ENCODE results near the gene PRMT7. TPM values are rescaled to one million over a fixed set of nuclear protein-coding genes. Genes with fewer than 3 reads are reported as not detected.

PRMT7 gene
- total RNA-seq, 1 experiment from 2014 or later: 49.4 TPM

DNA sequence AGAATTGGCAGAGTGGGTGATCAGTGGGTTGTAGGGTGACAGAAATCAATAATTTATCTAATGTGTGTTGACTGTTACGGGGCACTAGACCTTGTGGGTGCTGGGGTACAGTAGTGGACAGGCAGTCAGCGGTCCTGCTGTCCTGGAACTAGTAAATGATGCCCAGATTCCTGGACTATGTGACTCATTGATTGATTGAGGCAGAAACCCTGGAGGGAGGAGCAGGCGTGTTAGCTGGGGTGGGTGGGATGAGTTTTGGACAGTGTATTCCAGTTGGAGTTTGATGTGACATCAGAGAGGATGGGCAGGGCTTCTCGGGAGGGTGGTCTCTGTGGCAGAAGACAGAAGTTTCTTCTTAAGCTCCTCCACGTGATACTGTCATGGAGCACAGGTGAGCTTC, 24.4 kb downstream of the PRMT7 start:
- Mint-ChIP-seq H3K4me1 (ENCODE audit: low read depth, unreplicated experiment) (no peaks in the 10 kb centered on the region), H3K9me3 (ENCODE audit: low read depth, unreplicated experiment) (no peaks in the 10 kb centered on the region), H3K4me3 (ENCODE audit: low read depth, unreplicated experiment) (no peak overlapping the region), H3K27ac (ENCODE audit: unreplicated experiment) (no peak overlapping the region), H3K36me3 (ENCODE audit: insufficient read depth, unreplicated experiment) (peaks cover 21% of the 10 kb centered on the region), H3K27me3 (ENCODE audit: unreplicated experiment) (no peaks in the 10 kb centered on the region)
- TF ChIP-seq, protein P1, sequence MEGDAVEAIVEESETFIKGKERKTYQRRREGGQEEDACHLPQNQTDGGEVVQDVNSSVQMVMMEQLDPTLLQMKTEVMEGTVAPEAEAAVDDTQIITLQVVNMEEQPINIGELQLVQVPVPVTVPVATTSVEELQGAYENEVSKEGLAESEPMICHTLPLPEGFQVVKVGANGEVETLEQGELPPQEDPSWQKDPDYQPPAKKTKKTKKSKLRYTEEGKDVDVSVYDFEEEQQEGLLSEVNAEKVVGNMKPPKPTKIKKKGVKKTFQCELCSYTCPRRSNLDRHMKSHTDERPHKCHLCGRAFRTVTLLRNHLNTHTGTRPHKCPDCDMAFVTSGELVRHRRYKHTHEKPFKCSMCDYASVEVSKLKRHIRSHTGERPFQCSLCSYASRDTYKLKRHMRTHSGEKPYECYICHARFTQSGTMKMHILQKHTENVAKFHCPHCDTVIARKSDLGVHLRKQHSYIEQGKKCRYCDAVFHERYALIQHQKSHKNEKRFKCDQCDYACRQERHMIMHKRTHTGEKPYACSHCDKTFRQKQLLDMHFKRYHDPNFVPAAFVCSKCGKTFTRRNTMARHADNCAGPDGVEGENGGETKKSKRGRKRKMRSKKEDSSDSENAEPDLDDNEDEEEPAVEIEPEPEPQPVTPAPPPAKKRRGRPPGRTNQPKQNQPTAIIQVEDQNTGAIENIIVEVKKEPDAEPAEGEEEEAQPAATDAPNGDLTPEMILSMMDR (IDR thresholded peaks at IDR 0.05; ENCODE audit: unreplicated experiment): no peak
- no TSS peak for BruUV-seq (replicated peaks)
- no peak for DNase-seq
- intact Hi-C loops (cut with micrococcal nuclease; ENCODE audit: unreplicated experiment): no loop called here
- CTCF ChIA-PET: interaction anchor here (0.6 to 0.7 kb wide), 3 partner anchors 16 to 584 kb away, joined by 3 read pairs; no protein-coding TSS in a partner anchor

DNA sequence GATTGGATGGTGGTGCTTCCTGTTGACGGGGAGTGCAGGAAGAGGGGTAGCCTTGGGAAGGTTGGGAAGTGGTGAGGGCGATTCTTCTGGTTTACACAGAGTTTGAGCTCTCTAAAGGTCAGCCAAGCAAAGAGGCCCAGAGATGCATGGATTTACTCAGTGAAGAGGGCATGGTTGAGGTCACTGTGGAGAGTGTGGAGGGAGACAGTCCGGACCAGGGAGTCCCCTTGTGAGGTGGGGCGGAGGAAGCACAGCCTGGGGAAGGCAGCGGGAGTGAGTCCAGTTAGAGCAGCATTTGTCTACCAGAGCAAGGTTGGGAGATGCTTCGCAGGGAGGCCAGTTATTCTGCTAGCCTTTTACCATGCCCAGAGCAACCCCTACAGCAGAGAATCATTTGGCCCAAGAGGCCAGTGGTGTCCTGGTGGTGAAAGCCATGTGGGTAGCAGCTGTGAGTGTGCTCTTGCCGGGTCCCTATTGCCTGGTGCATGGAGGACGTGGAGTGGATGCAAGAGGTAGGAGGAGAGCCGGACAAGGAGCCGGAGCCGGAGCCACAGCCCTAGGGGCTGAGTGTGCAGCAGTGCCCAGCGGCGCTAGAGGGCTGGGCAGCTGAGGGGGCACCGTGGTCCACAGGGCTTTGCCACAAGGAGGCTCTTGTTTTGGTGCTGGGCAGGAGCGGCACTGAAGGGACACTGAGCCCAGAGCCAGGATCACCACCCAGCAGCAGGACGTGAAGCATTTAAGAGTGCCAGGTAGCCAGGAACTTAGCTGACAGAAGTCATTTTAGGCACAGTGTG, 27.7 kb downstream of the PRMT7 start:
- CTCF ChIA-PET: no interaction called here
- TF ChIP-seq, protein P1 (IDR thresholded peaks at IDR 0.05; ENCODE audit: unreplicated experiment): no peak
- no TSS peak for BruUV-seq (replicated peaks)

DNA sequence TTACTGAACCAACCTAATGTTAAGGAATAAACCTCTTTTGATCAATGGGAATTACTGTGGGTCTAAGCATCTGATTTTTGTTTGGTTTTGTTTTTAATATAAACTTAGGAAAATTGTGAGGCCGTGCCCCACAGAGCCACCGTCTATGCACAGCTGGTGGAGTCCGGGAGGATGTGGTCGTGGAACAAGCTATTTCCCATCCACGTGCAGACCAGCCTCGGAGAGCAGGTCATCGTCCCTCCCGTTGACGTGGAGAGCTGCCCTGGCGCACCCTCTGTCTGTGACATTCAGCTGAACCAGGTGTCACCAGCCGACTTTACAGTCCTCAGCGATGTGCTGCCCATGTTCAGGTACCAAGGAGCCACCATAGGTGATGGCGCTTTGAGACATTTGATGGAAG, 28.4 kb downstream of the PRMT7 start:
- no TSS peak for BruUV-seq (replicated peaks)
- Mint-ChIP-seq H3K4me1 (ENCODE audit: low read depth, unreplicated experiment) (no peaks in the 10 kb centered on the region), H3K27me3 (ENCODE audit: unreplicated experiment) (no peaks in the 10 kb centered on the region), H3K4me3 (ENCODE audit: low read depth, unreplicated experiment) (no peak overlapping the region), H3K36me3 (ENCODE audit: insufficient read depth, unreplicated experiment) (peaks cover 7% of the 10 kb centered on the region), H3K9me3 (ENCODE audit: low read depth, unreplicated experiment) (no peaks in the 10 kb centered on the region), H3K27ac (ENCODE audit: unreplicated experiment) (no peak overlapping the region)
- no peak for DNase-seq
- TF ChIP-seq, protein P1 (IDR thresholded peaks at IDR 0.05; ENCODE audit: unreplicated experiment): no peak
- CTCF ChIA-PET: no interaction called here
- intact Hi-C loops (cut with micrococcal nuclease; ENCODE audit: unreplicated experiment): no loop called here

More for the DNA sequence above, 27.7 kb downstream of the PRMT7 start:
- peaks cover 8% of the 10 kb centered on the region for H3K36me3 Mint-ChIP-seq (ENCODE audit: insufficient read depth, unreplicated experiment)
- intact Hi-C loops (cut with micrococcal nuclease; ENCODE audit: unreplicated experiment): no loop called here
- H3K4me3 Mint-ChIP-seq (ENCODE audit: low read depth, unreplicated experiment): no peak overlapping the region
- no peak for DNase-seq
- H3K27ac Mint-ChIP-seq (ENCODE audit: unreplicated experiment): no peak overlapping the region
- no peaks in the 10 kb centered on the region for H3K27me3 Mint-ChIP-seq (ENCODE audit: unreplicated experiment)
- no peaks in the 10 kb centered on the region for H3K9me3 Mint-ChIP-seq (ENCODE audit: low read depth, unreplicated experiment)
- H3K4me1 Mint-ChIP-seq (ENCODE audit: low read depth, unreplicated experiment): no peaks in the 10 kb centered on the region

DNA sequence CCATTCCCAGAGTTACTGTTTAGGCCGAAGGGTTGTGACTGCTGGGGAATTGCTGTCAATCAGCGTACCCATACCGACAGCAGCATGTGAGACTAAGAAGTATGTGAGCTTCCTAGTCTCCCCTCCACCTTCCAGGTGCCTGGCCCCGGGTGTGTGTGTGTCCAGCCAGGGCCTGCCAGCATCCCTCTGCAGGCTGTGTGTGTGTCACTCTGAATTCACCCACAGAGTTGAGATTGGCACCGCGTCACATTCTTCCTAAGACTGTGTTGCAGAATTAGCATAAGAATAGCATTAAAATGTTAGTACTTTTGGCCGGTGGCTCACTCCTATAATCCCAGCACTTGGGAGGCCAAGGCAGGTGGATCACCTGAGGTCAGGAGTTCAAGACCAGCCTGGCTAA, 31.8 kb downstream of the PRMT7 start:
- CTCF ChIA-PET: no interaction called here
- no peak overlapping the region for H3K27ac Mint-ChIP-seq (ENCODE audit: unreplicated experiment)
- TF ChIP-seq, protein P1 (IDR thresholded peaks at IDR 0.05; ENCODE audit: unreplicated experiment): no peak
- no peaks in the 10 kb centered on the region for H3K9me3 Mint-ChIP-seq (ENCODE audit: low read depth, unreplicated experiment)
- no TSS peak for BruUV-seq (replicated peaks)
- intact Hi-C loops (cut with micrococcal nuclease; ENCODE audit: unreplicated experiment): no loop called here
- no peak overlapping the region for H3K4me3 Mint-ChIP-seq (ENCODE audit: low read depth, unreplicated experiment)
- H3K4me1 Mint-ChIP-seq (ENCODE audit: low read depth, unreplicated experiment): no peaks in the 10 kb centered on the region
- no peaks in the 10 kb centered on the region for H3K27me3 Mint-ChIP-seq (ENCODE audit: unreplicated experiment)
- DNase-seq: no peak
- peaks cover 19% of the 10 kb centered on the region for H3K36me3 Mint-ChIP-seq (ENCODE audit: insufficient read depth, unreplicated experiment)

Data from Calu3 (cell line).